GM18909 (cell line): Measurements from ENCODE around the gene VAMP7.
"Not testable (repeated sequence)": the region's sequence is repeated elsewhere in the genome, so short reads cannot be mapped to it uniquely, and the experiment has no call there.

Experiments used
- ATAC-seq: cut with Tn5 transposase; IDR thresholded peaks from one replicate; pipeline ENCODE4 v1.9.1; 2021; ENCODE audit warnings: mild to moderate bottlenecking; ENCODE audit not compliant: unreplicated experiment, poor library complexity

VAMP7 gene

GRCh38 chrX:155986995-155987394 lies 105.8 kb downstream of the VAMP7 start:
- ATAC-seq: not testable (repeated sequence)

GRCh38 chrX:155988859-155989258 lies 107.7 kb downstream of the VAMP7 start:
- ATAC-seq: no peak
